ENCODE data around the gene FLNA. TPM values are rescaled to one million over a fixed set of nuclear protein-coding genes. Genes with fewer than 3 reads are reported as not detected.
A peak's percentile ranks its signal among the peaks of the same experiment; 100 is the strongest.

FLNA gene, protein sequence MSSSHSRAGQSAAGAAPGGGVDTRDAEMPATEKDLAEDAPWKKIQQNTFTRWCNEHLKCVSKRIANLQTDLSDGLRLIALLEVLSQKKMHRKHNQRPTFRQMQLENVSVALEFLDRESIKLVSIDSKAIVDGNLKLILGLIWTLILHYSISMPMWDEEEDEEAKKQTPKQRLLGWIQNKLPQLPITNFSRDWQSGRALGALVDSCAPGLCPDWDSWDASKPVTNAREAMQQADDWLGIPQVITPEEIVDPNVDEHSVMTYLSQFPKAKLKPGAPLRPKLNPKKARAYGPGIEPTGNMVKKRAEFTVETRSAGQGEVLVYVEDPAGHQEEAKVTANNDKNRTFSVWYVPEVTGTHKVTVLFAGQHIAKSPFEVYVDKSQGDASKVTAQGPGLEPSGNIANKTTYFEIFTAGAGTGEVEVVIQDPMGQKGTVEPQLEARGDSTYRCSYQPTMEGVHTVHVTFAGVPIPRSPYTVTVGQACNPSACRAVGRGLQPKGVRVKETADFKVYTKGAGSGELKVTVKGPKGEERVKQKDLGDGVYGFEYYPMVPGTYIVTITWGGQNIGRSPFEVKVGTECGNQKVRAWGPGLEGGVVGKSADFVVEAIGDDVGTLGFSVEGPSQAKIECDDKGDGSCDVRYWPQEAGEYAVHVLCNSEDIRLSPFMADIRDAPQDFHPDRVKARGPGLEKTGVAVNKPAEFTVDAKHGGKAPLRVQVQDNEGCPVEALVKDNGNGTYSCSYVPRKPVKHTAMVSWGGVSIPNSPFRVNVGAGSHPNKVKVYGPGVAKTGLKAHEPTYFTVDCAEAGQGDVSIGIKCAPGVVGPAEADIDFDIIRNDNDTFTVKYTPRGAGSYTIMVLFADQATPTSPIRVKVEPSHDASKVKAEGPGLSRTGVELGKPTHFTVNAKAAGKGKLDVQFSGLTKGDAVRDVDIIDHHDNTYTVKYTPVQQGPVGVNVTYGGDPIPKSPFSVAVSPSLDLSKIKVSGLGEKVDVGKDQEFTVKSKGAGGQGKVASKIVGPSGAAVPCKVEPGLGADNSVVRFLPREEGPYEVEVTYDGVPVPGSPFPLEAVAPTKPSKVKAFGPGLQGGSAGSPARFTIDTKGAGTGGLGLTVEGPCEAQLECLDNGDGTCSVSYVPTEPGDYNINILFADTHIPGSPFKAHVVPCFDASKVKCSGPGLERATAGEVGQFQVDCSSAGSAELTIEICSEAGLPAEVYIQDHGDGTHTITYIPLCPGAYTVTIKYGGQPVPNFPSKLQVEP (N-terminal part only)
- total RNA-seq: over 10,000 TPM in 1 of 2 donors, 1,000 to 10,000 TPM in 1; 5,928 to 11,236 TPM

DNA sequence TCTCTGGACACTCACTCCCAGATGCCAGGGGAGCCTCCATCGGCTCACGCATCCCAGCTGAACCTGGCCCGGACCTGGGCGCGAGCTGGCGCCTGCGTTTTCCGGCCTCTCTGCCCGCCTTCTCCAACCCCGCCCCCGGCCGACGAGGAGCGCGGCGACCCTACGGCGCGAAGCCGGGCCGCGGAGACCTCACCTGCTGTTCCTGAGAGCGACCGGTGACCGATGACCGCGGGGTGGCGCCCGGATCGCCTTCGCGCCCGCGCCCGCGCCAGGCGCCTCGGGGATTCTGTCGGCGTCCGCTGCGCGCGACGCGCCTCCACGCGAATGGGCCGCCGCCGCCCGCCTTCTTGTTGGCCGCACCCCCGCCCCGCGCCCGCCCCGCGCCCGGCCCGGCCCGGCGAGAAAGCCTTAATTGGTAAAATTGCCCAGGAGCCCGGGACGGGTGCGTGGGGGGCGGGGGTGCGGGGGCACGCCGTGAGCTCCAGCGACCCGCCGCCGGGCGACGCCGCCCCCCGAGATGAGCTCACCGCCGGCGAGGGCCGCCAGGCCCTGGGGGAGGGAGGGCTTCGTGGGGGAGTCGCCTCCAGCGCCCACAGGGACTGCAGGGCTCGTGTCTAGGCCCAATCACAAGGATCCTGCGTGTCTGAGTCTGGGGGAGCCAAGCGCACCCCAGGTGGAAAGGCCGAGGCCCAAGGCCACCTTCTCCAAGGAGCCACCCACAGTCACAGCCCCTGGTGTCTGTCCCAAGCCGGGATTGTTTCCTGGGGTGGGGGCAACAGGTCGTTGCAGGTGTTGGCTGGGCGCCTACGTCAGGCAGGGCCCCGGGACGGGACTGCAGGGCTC is at the start of gene FLNA:
FLNA (minus strand) TSS at position 322 of the 843 bp plus-strand sequence. CDS start 3,389 bp downstream, outside the sequence.
- peaks cover 8 to 23% of the 10 kb centered on the region in 2 donors for H3K4me1 ChIP-seq (ENCODE audit: control insufficient read depth in 1 of 2, low read depth in 2 of 2)
- no peak for DNase-seq (ENCODE audit: low spot score)

DNA sequence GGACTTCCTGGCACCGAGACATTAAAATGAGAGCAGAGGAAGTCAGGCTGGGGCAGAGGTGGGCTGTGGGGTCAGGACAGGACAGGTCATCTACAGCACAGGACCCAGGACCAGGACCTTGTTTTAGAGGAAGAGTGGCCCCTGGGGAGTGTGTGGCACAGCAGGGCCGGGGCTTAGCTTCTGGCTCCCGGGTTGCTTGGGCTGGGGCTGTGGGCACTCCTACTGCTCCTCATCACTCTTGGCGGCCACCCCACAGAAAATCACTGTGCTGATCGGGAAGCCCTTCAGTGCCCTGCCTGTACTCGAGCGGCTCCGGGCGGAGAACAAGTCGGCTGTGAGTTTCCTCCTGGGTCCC is 45.9 kb upstream of the FLNA start:
- TF ChIP-seq, protein P1, sequence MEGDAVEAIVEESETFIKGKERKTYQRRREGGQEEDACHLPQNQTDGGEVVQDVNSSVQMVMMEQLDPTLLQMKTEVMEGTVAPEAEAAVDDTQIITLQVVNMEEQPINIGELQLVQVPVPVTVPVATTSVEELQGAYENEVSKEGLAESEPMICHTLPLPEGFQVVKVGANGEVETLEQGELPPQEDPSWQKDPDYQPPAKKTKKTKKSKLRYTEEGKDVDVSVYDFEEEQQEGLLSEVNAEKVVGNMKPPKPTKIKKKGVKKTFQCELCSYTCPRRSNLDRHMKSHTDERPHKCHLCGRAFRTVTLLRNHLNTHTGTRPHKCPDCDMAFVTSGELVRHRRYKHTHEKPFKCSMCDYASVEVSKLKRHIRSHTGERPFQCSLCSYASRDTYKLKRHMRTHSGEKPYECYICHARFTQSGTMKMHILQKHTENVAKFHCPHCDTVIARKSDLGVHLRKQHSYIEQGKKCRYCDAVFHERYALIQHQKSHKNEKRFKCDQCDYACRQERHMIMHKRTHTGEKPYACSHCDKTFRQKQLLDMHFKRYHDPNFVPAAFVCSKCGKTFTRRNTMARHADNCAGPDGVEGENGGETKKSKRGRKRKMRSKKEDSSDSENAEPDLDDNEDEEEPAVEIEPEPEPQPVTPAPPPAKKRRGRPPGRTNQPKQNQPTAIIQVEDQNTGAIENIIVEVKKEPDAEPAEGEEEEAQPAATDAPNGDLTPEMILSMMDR (IDR thresholded peaks at IDR 0.05): no peak
- Histone ChIP-seq H3K4me1 (ENCODE audit: control insufficient read depth in 1 of 2, low read depth in 2 of 2) (no peaks in the 10 kb centered on the region), H3K27ac (no peak overlapping the region), H3K4me3 (no peak overlapping the region), H3K9me3 (no peaks in the 10 kb centered on the region), H3K27me3 (replicated peaks; ENCODE audit: insufficient read depth) (no peaks in the 10 kb centered on the region), H3K36me3 (no peaks in the 10 kb centered on the region)
- DNase-seq (ENCODE audit: low spot score) (no peak), ATAC-seq (ENCODE audit: insufficient number of reproducible peaks, low FRiP score, low read depth) (no peak)

More for the DNA sequence above, at the start of gene FLNA:
- ATAC-seq (ENCODE audit: insufficient number of reproducible peaks, low FRiP score, low read depth): no peak
- no peaks in the 10 kb centered on the region for H3K27me3 ChIP-seq (replicated peaks; ENCODE audit: insufficient read depth)
- no peaks in the 10 kb centered on the region for H3K9me3 ChIP-seq
- peak within 1 kb of the TSS; percentile 83 for H3K4me3 ChIP-seq
- H3K36me3 ChIP-seq: peaks cover 13% of the 10 kb centered on the region
- peak within 1 kb of the TSS; percentile 97 for H3K27ac ChIP-seq
- TF ChIP-seq, protein P1 (IDR thresholded peaks at IDR 0.05): no peak

DNA sequence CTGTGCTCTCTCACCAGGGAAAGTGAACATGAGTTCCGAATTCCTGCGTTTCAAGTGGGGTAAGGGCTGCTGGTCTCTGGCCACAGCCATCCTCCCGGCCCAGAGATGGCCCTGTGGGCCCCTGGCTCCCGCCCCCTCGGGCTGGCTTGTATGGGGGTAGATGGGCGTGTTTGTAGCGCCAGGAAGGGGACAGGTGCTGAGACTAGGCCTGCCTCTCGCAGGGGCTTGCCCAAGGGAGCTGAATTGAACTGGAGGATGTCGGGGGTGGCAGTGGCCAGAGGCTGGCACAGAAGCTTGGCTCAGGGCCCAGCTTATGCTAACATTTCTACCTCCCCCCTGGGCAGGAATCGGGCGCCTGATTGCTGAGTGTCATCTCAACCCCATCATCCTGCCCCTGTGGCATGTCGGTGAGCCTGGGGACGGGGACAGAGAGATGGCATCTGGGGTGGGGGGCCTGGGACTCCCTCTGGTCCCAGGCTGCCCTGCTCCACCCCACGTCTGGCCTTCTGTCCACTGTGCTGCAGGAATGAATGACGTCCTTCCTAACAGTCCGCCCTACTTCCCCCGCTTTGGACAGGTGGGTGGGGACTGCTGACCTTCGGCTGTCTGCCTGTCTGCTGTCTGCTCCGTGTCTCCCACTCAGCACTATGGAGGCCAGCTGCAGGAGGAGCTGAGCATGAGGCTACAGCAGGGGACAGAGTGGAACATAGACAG is 45.4 kb upstream of the FLNA start:
- Histone ChIP-seq H3K9me3 (no peaks in the 10 kb centered on the region), H3K4me1 (ENCODE audit: control insufficient read depth in 1 of 2, low read depth in 2 of 2) (no peaks in the 10 kb centered on the region), H3K27me3 (replicated peaks; ENCODE audit: insufficient read depth) (no peaks in the 10 kb centered on the region), H3K36me3 (no peaks in the 10 kb centered on the region), H3K27ac (no peak overlapping the region), H3K4me3 (no peak overlapping the region)
- TF ChIP-seq, protein P1 (IDR thresholded peaks at IDR 0.05): no peak
- DNase-seq (ENCODE audit: low spot score): no peak
- no peak for ATAC-seq (ENCODE audit: insufficient number of reproducible peaks, low FRiP score, low read depth)

DNA sequence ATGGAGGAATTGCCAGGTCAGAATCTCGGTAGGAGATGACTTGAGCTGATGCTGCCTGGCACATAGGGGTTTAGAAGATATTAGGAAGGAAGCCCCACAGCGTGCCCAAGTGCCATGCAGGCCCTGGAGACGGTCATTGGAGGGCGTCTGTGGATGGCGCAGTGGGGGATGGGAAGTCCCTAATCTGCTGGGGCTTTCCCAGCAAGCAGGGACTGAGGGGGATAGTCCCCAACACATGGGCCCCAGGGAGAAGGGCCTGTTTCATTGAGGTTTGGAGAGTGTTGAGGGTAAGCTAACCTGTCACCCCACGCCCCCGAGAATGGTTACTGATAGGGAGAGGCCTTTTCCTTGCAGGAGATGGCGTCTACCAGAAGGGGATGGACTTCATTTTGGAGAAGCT is 44.8 kb upstream of the FLNA start:
- ATAC-seq (ENCODE audit: insufficient number of reproducible peaks, low FRiP score, low read depth) (no peak), DNase-seq (ENCODE audit: low spot score) (no peak)
- no peaks in the 10 kb centered on the region for H3K9me3 ChIP-seq
- no peaks in the 10 kb centered on the region for H3K27me3 ChIP-seq (replicated peaks; ENCODE audit: insufficient read depth)
- no peak overlapping the region for H3K27ac ChIP-seq
- no peaks in the 10 kb centered on the region for H3K4me1 ChIP-seq (ENCODE audit: control insufficient read depth in 1 of 2, low read depth in 2 of 2)
- H3K36me3 ChIP-seq: no peaks in the 10 kb centered on the region
- TF ChIP-seq, protein P1 (IDR thresholded peaks at IDR 0.05): no peak
- H3K4me3 ChIP-seq: no peak overlapping the region
